ENCODE data around the gene PARVG. TPM values are rescaled to one million over a fixed set of nuclear protein-coding genes. Genes with fewer than 3 reads are reported as not detected.

The PARVG gene
- total and polyA plus RNA-seq, 2 experiments from 2014 or later = 0.33 TPM; not detected in 1

DNA sequence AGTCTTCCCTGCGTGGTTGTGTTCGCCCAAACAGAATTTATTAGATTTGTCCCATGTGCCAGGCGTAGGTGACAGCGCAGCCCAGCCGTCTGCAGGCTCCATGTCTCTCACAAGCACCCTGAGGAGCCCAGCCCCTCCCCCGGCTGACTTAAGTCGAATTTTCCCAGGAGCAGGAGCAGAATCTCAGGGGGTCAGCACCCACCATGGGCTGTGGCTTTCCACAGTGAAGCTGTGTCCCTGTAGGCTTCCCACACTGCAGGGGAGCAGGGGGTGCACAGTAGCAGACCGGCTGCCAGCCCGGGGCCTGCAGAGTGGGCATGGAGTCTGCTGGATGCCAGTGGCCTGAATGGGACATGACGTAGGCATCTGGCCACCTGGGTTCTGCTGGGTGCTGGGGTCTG lies 16.0 kb downstream of the PARVG start:
- Histone ChIP-seq H3K27me3 (no peaks in the 10 kb centered on the region), H3K9me3 (ENCODE audit: low read depth) (no peaks in the 10 kb centered on the region), H3K27ac (no peak overlapping the region), H3K36me3 (no peaks in the 10 kb centered on the region), H3K4me1 (ENCODE audit: low read depth) (no peaks in the 10 kb centered on the region), H3K4me3 (no peak overlapping the region)
- no peak for DNase-seq (ENCODE audit: low read depth in 1 of 2, low spot score in 1 of 2)
- TF ChIP-seq, protein P1, sequence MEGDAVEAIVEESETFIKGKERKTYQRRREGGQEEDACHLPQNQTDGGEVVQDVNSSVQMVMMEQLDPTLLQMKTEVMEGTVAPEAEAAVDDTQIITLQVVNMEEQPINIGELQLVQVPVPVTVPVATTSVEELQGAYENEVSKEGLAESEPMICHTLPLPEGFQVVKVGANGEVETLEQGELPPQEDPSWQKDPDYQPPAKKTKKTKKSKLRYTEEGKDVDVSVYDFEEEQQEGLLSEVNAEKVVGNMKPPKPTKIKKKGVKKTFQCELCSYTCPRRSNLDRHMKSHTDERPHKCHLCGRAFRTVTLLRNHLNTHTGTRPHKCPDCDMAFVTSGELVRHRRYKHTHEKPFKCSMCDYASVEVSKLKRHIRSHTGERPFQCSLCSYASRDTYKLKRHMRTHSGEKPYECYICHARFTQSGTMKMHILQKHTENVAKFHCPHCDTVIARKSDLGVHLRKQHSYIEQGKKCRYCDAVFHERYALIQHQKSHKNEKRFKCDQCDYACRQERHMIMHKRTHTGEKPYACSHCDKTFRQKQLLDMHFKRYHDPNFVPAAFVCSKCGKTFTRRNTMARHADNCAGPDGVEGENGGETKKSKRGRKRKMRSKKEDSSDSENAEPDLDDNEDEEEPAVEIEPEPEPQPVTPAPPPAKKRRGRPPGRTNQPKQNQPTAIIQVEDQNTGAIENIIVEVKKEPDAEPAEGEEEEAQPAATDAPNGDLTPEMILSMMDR (IDR thresholded peaks at IDR 0.05; ENCODE audit: low read depth, low read length) = no peak

DNA sequence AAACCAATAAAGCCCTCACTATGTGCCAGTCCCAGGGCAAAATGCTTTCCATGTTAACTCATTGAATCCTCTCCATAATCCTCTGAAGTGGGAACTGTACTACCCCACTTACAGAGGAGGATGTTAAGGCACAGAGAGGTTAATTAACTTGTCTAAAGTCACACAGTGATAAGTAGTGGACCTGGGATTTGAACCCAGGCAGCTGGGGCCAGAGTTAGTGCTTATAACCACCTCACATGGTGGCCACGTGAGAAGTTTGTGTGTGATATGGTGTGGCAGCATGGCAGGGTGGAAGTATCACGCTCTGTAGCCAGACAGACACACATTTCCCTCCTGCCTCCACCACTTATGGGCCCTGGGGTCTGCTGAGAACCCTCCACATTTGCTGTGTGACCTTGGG lies 16.5 kb downstream of the PARVG start:
- DNase-seq (ENCODE audit: low read depth in 1 of 2, low spot score in 1 of 2) = no peak
- H3K4me3 ChIP-seq = no peak overlapping the region
- peaks cover under 1% of the 10 kb centered on the region for H3K4me1 ChIP-seq (ENCODE audit: low read depth)
- H3K36me3 ChIP-seq = no peaks in the 10 kb centered on the region
- H3K9me3 ChIP-seq (ENCODE audit: low read depth) = no peaks in the 10 kb centered on the region
- H3K27ac ChIP-seq = no peak overlapping the region
- TF ChIP-seq, protein P1 (IDR thresholded peaks at IDR 0.05; ENCODE audit: low read depth, low read length) = no peak
- H3K27me3 ChIP-seq = no peaks in the 10 kb centered on the region

DNA sequence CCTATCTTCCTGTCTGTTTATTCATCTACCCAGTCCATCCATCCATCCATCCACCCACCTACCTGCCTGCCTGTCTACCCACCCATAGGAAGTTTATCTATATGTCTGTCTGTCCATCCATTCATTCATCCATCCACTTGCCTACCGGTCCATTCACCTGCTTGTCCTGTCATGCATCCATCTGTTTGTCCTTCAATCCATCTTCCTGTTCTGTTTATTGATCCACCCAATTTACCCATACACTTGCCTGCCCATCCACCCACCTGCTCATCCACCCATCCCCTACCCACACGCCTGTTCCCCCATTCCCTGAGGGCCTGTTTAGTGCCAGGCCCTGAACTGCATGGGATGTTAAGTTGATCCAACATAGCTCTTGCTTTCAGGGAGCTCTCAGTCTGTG lies 18.4 kb downstream of the PARVG start:
- no peak overlapping the region for H3K27ac ChIP-seq
- TF ChIP-seq, protein P1 (IDR thresholded peaks at IDR 0.05; ENCODE audit: low read depth, low read length) = no peak
- DNase-seq (ENCODE audit: low read depth in 1 of 2, low spot score in 1 of 2) = no peak

DNA sequence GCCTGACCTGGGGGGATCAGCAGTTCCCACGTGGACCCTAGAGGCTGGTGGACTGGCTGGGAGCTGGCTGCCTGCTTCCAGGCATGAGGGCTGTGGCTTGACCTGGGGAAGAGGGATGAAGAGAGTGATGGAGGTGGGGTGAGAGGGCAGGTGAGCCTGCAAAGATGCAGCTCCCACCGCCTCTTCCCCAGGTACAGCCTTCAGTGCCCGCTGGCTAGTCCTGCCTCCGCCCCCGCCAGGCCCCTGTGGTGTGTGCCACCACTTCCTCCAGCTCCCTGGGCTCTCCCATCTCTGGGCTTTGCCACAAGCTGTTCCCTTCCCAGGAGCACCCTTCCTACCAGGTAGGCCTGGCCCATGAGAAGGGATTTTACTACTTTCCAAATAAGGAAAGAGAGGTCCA lies 19.1 kb downstream of the PARVG start:
- H3K27ac ChIP-seq = no peak overlapping the region
- no peak for DNase-seq (ENCODE audit: low read depth in 1 of 2, low spot score in 1 of 2)
- H3K27me3 ChIP-seq = no peaks in the 10 kb centered on the region
- peaks cover 5% of the 10 kb centered on the region for H3K4me1 ChIP-seq (ENCODE audit: low read depth)
- H3K4me3 ChIP-seq = no peak overlapping the region
- H3K9me3 ChIP-seq (ENCODE audit: low read depth) = no peaks in the 10 kb centered on the region
- H3K36me3 ChIP-seq = no peaks in the 10 kb centered on the region
- TF ChIP-seq, protein P1 (IDR thresholded peaks at IDR 0.05; ENCODE audit: low read depth, low read length) = no peak

More for the DNA sequence above, 18.4 kb downstream of the PARVG start:
- Histone ChIP-seq H3K36me3 (no peaks in the 10 kb centered on the region), H3K4me1 (ENCODE audit: low read depth) (peaks cover 5% of the 10 kb centered on the region), H3K27me3 (no peaks in the 10 kb centered on the region), H3K4me3 (no peak overlapping the region), H3K9me3 (ENCODE audit: low read depth) (no peaks in the 10 kb centered on the region)

DNA sequence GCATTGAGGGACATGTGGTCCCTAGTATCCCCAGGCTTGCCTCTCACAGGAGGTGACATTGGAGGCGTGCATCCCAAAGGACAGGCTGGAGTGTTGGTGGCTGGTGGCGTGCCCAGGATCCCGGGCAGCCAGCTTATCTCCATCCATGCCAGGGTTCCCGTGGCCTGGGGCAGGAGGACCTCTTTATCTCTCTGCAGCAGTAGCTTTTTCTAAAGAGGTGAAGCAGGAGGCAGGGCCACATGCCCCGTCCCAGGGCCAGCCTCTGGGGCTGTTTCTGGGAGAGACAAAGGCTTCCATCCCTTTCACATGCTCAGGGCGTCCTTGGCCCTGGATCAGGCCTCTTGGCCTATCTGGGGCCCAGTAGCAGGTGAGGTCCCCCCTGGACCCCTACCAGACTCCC lies 19.7 kb downstream of the PARVG start:
- no peak for DNase-seq (ENCODE audit: low read depth in 1 of 2, low spot score in 1 of 2)
- TF ChIP-seq, protein P1 (IDR thresholded peaks at IDR 0.05; ENCODE audit: low read depth, low read length) = no peak
- H3K27me3 ChIP-seq = no peaks in the 10 kb centered on the region

More for the DNA sequence above, 19.7 kb downstream of the PARVG start:
- Histone ChIP-seq H3K4me1 (ENCODE audit: low read depth) (peaks cover 5% of the 10 kb centered on the region), H3K27ac (no peak overlapping the region), H3K9me3 (ENCODE audit: low read depth) (no peaks in the 10 kb centered on the region), H3K36me3 (no peaks in the 10 kb centered on the region), H3K4me3 (no peak overlapping the region)
